ES-I3 (cell line): ENCODE results near the gene SRSF11.
"Not testable (repeated sequence)": the region's sequence is repeated elsewhere in the genome, so short reads cannot be mapped to it uniquely, and the experiment has no call there.

Experiments
- H3K36me3 ChIP-seq: 2 replicates; pipeline ENCODE4 v1.6.1; 2013; ENCODE audit warnings: mild to moderate bottlenecking, low read length, control low read depth, moderate library complexity; ENCODE audit not compliant: insufficient read depth
- H3K4me1 ChIP-seq: 2 replicates; pipeline ENCODE4 v1.6.1; 2013; ENCODE audit warnings: mild to moderate bottlenecking, control low read depth, low read length; ENCODE audit not compliant: insufficient read depth
- H3K9ac ChIP-seq: 2 replicates; pipeline ENCODE4 v1.6.1; 2013; ENCODE audit warnings: low read depth, mild to moderate bottlenecking, low read length, moderate library complexity
- H3K9me3 ChIP-seq: 2 replicates; pipeline ENCODE4 v1.6.1; 2013; ENCODE audit warnings: mild to moderate bottlenecking, low read length, moderate library complexity; ENCODE audit not compliant: control insufficient read depth, insufficient read depth

Gene SRSF11, protein sequence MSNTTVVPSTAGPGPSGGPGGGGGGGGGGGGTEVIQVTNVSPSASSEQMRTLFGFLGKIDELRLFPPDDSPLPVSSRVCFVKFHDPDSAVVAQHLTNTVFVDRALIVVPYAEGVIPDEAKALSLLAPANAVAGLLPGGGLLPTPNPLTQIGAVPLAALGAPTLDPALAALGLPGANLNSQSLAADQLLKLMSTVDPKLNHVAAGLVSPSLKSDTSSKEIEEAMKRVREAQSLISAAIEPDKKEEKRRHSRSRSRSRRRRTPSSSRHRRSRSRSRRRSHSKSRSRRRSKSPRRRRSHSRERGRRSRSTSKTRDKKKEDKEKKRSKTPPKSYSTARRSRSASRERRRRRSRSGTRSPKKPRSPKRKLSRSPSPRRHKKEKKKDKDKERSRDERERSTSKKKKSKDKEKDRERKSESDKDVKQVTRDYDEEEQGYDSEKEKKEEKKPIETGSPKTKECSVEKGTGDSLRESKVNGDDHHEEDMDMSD

DNA sequence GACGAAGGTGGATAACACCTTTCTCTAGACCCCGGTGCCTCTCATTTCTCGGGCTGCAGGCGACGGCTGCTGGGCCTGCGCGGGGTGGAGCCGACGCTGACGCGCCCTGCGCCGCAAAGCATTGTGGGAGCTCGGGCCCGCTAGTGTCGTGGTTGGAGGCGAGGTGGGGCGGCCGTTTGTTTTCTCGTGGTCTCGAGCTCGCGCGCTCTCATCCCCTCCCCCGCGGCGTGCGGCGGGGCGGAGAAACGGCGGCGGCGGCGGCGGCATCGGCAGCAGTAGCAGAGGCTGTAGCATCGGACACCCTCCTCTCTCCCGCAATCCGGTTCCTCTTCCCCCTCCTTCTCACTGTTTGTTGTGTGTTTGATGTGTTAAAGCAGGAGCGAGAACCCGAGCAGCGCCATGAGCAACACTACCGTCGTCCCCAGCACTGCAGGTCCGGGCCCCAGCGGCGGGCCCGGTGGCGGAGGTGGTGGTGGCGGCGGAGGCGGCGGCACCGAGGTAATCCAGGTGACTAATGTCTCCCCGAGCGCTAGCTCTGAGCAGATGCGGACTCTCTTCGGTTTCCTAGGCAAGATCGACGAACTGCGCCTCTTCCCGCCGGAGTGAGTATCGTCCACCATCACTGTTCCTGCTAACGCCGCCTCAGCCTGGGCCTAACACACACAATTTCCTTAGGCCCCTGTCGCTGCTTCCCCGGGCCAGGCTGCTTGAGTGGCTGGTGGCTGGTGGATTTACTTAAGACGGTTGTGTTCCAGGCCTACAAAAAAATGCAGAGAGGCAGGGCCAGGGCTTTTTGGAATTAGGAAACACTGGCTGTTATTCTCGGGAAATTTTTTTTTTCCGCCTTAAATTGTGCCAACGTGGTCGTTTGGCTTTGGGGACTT is at the start of gene SRSF11:
Gene SRSF11, plus strand, starts transcription at position 143 of the 884 bp plus-strand sequence. Its CDS starts 257 bp downstream, at position 400.
- no peaks in the 10 kb centered on the region for H3K9me3 ChIP-seq
- peak within 1 kb of the TSS; percentile 99 for H3K9ac ChIP-seq
- peaks cover 4% of the 10 kb centered on the region; the same call in 1 of the 2 replicates for H3K4me1 ChIP-seq
- no peaks in the 10 kb centered on the region for H3K36me3 ChIP-seq

DNA sequence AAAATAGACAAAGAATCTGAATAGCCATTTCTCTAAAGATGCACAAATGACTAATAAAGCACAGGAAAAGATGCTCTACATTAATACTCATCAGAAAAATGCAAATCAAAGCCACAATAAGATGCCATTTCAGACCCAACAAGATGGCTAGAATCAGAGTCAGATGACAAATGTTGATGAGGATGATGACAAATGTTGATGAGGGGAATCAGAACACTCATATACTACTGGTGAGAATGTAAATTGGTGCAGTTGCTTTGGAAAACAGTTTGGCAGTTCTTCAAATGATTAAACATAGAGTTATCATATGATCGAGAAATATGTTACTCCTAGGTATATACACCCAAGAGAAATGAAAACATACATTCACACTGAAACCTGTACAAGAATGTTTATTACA is 49.7 kb upstream of the SRSF11 start:
- Histone ChIP-seq H3K9me3 (no peaks in the 10 kb centered on the region), H3K4me1 (no peaks in the 10 kb centered on the region), H3K9ac (no peak overlapping the region), H3K36me3 (no peaks in the 10 kb centered on the region)

DNA sequence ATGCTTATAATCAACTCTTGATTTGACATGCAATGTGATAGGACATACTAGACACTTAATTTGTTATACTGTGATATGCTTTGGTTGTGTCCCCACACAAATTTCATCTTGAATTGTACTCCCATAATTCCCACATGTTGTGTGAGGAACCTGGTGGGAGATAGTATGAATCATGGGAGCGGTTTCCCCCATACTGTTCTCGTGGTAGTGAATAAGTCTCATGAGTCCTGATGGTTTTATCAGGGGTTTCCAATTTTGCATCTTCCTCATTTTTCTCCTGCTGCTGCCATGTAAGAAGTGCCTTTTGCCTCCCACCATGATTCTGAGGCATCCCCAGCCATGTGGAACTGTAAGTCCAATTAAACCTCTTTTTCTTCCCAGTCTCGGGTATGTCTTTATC is 36.0 kb upstream of the SRSF11 start:
- H3K36me3 ChIP-seq, H3K4me1 ChIP-seq, H3K9me3 ChIP-seq, H3K9ac ChIP-seq: not testable (repeated sequence)

DNA sequence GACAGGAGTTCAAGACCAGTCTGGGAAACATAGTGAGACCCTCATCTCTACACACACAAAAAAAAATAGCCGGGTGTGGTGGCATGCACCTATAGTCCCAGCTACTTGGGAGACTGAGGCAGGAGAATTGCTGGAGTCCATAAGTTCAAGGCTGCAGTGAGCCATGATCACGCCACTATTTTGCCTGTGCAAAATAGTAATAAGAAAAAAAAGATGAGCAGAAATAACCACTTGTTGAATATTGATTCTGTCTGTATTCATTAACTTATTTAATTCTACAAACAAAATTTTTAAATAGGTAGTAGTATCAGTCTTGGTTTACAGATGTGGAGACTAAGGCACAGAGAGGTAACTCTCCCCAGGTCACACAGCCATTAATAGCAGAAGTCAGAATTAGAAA is 32.7 kb upstream of the SRSF11 start:
- Histone ChIP-seq H3K9me3 (no peaks in the 10 kb centered on the region), H3K36me3 (no peaks in the 10 kb centered on the region), H3K4me1 (no peaks in the 10 kb centered on the region), H3K9ac (no peak overlapping the region)

DNA sequence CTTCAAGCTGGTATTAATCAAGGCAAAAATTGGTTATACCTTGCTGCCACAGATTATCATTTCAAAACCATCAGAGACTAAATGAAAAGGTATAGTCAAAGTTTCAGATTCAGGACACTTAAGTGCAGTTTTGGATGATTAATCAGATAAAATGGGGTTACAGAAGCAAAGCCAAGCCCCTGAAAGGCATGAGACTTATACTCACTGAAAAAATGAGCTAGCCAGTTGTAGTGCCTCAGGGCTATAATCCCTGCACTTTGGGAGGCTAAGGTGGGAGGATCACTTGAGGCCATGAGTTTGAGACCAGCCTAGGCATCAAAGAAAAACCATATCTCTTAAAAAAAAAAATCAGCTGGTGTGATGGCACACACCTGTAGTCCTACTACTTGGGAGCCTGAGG is 31.0 kb upstream of the SRSF11 start:
- no peak overlapping the region for H3K9ac ChIP-seq
- no peaks in the 10 kb centered on the region for H3K9me3 ChIP-seq
- no peaks in the 10 kb centered on the region for H3K36me3 ChIP-seq
- H3K4me1 ChIP-seq = no peaks in the 10 kb centered on the region

DNA sequence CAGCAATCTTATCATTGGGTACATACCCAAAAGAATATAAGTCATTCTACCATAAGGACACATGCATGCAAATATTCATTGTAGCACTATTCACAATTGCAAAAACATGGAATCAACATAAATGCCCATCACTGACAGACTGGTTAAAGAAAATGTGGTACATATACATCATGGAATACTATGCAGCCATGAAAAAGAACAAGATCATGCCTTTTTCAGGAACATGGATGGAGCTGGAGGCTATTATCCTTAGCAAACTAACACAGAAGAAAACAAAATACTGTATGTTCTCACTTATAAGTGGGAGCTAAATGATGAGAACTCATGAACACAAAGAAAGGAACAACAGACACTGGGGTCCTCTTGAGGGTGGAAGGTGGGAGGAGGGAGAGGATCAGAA is 28.7 kb upstream of the SRSF11 start:
- not testable (repeated sequence) for H3K9me3 ChIP-seq, H3K36me3 ChIP-seq, H3K9ac ChIP-seq, H3K4me1 ChIP-seq

DNA sequence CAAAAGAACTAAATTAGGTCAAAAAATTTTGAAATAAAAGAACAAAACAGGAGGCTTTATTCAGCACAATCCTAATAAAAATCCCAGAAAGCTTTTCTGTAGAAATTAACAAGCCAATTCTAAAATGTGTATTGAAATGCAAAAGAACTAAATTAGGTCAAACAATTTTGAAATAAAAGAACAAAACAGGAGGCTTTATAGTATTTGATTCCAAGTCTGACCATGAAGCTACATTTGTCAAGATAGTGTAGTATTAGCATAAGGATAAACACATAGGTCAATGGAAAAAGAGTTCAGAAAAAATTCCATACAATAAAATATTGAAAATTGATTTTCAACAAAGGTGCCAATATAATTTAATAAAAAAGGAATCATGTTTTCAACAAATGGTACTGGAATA is 26.6 kb upstream of the SRSF11 start:
- Histone ChIP-seq H3K36me3 (no peaks in the 10 kb centered on the region), H3K4me1 (no peaks in the 10 kb centered on the region), H3K9me3 (no peaks in the 10 kb centered on the region), H3K9ac (no peak overlapping the region)

DNA sequence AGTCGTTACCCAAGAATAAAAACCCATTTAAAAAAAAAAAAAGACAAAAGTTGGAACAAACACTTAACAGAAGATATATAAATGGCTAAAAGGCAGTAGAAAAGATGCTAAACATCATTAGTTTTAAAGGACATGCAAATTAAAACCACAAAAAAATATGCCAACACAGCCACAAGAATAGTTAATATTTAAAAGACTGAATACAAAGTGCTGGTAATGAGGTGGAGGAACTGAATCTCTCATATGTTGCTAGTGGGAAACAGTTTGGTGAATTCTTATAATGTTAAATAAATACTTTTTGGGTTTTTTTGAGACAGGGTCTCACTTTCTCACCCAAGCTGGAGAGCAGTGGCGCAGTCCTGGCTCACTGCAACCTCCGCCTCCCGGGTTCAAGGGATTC is 25.8 kb upstream of the SRSF11 start:
- Histone ChIP-seq H3K9me3 (no peaks in the 10 kb centered on the region), H3K36me3 (no peaks in the 10 kb centered on the region), H3K9ac (no peak overlapping the region), H3K4me1 (no peaks in the 10 kb centered on the region)

DNA sequence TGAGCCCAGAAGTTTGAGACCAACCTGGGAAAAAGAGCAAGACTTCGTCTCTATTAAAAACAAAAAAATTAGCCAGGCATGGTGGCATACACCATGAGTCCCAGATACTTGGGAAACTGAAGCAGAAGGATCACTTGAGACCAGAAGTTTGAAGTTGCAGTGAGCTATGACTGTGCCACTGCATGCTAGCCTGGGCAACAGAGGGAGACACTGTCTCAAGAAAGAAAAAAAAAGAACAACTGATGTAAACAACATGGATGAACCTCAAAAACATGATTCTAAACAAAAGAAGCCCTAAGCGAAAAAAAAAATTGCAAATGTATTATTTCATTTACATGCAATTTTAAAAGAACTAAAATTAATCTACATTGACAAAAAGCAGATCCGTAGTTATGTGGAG is 24.8 kb upstream of the SRSF11 start:
- no peak overlapping the region for H3K9ac ChIP-seq

DNA sequence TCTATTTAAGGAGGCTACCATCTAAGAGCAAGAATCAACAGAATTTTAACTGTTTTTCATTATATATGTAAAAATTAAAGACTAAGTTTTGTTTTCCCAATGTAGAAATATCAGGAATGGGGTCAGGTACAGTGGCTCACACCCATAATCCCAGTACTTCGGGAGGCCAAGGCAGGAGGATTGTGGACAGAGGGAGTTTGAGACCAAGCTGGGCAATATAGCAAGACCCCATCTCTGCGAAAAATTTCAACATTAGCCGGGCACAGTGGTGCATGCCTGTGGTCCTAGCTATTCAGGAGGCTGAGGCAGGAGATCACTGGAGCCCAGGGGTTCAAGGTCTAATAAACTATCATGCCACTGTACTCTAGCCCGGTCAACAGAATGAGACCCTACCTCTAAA is 21.1 kb upstream of the SRSF11 start:
- no peak overlapping the region for H3K9ac ChIP-seq
- no peaks in the 10 kb centered on the region for H3K36me3 ChIP-seq
- no peaks in the 10 kb centered on the region for H3K9me3 ChIP-seq
- H3K4me1 ChIP-seq = no peaks in the 10 kb centered on the region

More for the DNA sequence above, 24.8 kb upstream of the SRSF11 start:
- Histone ChIP-seq H3K36me3 (no peaks in the 10 kb centered on the region), H3K9me3 (no peaks in the 10 kb centered on the region), H3K4me1 (no peaks in the 10 kb centered on the region)

DNA sequence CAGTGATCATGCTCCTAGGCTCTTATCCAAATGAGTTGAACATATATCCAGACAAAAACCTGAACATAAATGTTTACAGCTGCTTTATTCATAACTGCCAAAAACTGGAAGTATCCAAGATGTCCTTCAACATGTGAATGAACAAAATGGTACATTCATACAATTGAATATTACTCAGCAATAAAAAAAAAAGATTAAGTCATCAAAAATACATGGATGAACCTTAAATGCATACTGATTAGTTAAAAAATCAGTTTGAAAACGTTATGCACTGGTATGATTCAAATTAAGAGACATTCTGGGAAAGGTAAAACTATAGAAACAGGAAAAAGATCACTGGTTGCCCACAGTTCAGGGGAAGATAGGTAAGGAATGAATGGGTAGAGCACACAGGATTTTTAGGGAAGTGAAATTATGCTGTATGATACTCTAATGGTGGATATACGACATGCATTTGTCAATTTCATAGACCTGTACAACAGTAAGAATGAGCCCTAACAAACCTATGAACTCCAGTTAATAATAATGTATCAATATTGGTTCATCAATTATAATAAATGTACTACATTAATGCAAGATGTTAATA is 18.9 kb upstream of the SRSF11 start:
- H3K9me3 ChIP-seq = no peaks in the 10 kb centered on the region
- H3K9ac ChIP-seq = no peak overlapping the region
- H3K36me3 ChIP-seq = no peaks in the 10 kb centered on the region
- H3K4me1 ChIP-seq = no peaks in the 10 kb centered on the region

DNA sequence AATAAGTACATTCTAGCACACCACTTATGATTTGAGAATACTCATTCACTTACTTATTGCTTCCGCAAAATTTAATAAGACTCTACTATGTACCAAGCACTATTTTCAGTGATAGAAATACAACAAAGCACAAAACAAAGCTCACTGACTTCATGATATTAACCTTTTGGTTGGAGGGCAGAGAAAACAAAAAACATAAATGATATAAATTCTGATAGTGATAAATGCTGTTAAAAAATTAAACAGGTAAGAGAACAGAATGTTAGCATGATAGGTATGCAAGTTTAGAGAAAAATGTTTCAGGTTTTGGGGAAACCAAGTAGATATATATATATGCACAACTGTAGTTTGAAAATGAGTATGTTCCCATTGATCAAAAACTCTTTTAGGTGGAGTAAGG is 17.0 kb upstream of the SRSF11 start:
- Histone ChIP-seq H3K9ac (no peak overlapping the region), H3K36me3 (no peaks in the 10 kb centered on the region), H3K9me3 (no peaks in the 10 kb centered on the region), H3K4me1 (no peaks in the 10 kb centered on the region)

DNA sequence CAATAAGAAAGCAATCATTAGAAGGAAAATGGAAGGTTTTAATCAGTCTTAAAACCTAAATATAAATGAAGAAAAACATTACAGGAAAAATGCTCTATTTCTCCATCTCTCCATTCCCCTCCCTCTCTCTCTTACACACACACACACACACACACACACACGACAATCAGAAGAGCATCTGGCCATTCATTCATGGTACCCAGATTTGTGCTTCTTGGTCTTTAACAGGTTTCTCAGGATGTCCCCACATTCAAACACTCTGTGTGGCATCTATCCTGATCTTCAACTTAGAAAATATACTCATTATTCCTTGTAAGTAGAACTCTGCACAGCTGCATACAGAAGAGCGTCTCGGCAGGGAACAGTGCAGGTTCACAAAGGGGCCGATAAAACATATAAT is 16.6 kb upstream of the SRSF11 start:
- H3K9me3 ChIP-seq = no peaks in the 10 kb centered on the region
- no peaks in the 10 kb centered on the region for H3K4me1 ChIP-seq

DNA sequence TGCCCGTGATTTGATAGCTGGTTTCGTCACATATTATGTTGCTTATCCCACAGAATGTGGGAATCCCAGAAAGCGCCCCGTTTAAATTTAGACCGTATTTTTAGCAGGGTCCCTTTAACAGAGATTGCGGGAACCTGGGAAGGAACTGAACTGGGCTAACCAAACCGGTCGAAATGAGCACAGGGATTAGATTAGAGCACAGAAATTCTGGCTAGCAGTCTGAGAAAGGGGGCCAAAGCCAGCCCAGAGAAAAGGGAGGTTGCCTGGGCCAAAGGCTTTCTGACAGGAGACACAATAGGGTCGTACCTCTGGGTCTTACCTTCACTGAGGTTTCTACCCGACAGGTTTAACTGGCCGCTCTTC is 16.1 kb upstream of the SRSF11 start:
- no peaks in the 10 kb centered on the region for H3K4me1 ChIP-seq
- H3K9me3 ChIP-seq = no peaks in the 10 kb centered on the region
- H3K36me3 ChIP-seq = no peaks in the 10 kb centered on the region
- peak overlapping the region; percentile 88 for H3K9ac ChIP-seq

More for the DNA sequence above, 16.6 kb upstream of the SRSF11 start:
- Histone ChIP-seq H3K9ac (peak overlapping the region; percentile 88; the same call in 1 of the 2 replicates), H3K36me3 (no peaks in the 10 kb centered on the region)
